DOHH2 (cell line): ENCODE results near the gene HTATSF1.

Experiments
- CTCF ChIP-seq: fragments of 200-600 bp; sonication (generic); IDR thresholded peaks from one replicate; pipeline ENCODE4 v1.5.1; 2014; ENCODE audit warnings: antibody characterized with exemption, mild to moderate bottlenecking, low read depth, low read length; ENCODE audit not compliant: poor library complexity, severe bottlenecking
- EZH2phosphoT487 ChIP-seq: fragments of 200-600 bp; sonication (generic); IDR thresholded peaks from 2 replicates; pipeline ENCODE4 v1.6.1; 2017; ENCODE audit warnings: borderline replicate concordance, mild to moderate bottlenecking, antibody characterized with exemption, low read length, moderate library complexity, mixed read lengths

- TF ChIP-seq CTCF, result no peak
- TF ChIP-seq EZH2phosphoT487, result no peak
These were observed 20.4 kb upstream of the HTATSF1 start for GRCh38 chrX:136477026-136477425.
